ENCODE results near the gene ELMO3. TPM values are rescaled to one million over a fixed set of nuclear protein-coding genes. Genes with fewer than 3 reads are reported as not detected.

Gene ELMO3
- polyA plus RNA-seq, 6 donors from 2014 or later: 0.14 to 0.48 (median 0.39) TPM; not detected in 1

DNA sequence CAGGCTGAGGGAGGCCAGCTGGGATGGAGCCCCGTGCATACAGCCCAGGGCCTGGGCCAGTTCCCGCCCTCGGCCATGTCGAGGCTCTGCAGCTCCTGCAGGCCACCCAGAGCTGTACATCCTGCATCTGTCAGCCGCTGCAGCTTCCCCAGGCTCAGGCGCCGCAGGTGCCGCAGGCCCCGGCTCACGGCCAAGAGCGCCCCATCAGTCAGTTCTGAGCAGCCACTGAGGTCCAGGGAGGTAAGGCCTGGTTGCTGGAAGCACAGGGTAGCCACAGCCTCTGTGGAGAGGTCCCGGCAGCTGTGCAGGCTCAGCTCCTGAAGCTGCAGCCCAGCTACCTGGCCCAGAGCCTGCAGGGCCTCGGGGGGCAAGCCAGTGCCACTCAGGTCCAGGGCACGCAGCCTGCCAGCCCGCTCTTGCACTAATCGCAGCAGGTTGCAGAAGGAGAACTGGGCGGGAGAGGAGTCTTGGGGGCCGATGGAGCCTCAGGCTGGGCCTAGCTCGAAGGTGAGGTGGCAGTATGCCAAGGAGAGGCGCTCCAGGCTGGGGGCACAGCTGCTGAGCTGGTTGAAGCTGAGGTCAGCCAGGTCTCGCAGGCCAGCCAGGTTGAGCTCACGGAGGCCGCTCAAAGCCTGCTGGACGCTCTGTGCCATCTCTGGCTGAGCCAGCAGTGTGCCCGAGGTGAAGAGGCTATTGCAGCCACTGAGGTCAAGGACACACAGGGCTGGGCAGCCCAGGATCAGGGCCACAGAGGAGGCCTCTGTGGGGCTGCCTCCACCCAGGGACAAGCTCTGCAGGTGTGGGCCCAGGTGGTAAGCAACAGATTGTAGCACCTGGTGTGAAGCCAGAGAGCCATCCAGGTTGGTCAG lies 11.4 kb downstream of the ELMO3 start:
- no peaks in the 10 kb centered on the region for H3K36me3 Mint-ChIP-seq
- DNase-seq: no peak
- H3K4me3 Mint-ChIP-seq: no peak overlapping the region
- H3K9me3 Mint-ChIP-seq: no peaks in the 10 kb centered on the region
- peaks cover 0 to 3% (median 0%) of the 10 kb centered on the region in 3 donors for H3K4me1 Mint-ChIP-seq
- no peaks in the 10 kb centered on the region for H3K27me3 Mint-ChIP-seq
- no peak for ATAC-seq (ENCODE audit: low read depth in 2 of 2)
- H3K27ac Mint-ChIP-seq: peak overlapping the region in 1 of 6 donors; percentile 43

DNA sequence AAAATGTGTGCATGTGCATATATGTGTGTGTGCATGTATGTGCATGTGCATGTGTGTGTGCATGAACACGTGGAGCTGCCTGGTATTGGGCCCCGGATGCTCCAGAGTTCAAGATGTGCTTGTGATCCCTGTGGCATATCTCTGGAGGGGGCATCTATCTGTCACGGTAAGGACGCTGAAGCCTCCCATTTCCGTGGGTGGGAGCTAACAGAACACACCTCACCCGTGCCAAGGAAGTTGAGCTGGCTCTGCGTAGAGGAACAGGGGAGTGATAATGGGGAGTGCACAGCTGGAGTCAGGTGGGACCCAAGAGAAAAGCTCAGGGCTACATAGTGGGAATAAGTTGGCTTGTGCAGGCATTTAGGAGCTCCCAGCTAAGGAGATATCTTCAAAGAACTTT lies 12.7 kb downstream of the ELMO3 start:
- DNase-seq (no peak), ATAC-seq (ENCODE audit: low read depth in 2 of 2) (no peak)
- Mint-ChIP-seq H3K27ac (peak overlapping the region in 1 of 6 donors; percentile 36), H3K36me3 (no peaks in the 10 kb centered on the region), H3K4me1 (peaks cover 0 to 6% (median 5%) of the 10 kb centered on the region in 3 donors), H3K9me3 (no peaks in the 10 kb centered on the region), H3K27me3 (no peaks in the 10 kb centered on the region), H3K4me3 (no peak overlapping the region)

DNA sequence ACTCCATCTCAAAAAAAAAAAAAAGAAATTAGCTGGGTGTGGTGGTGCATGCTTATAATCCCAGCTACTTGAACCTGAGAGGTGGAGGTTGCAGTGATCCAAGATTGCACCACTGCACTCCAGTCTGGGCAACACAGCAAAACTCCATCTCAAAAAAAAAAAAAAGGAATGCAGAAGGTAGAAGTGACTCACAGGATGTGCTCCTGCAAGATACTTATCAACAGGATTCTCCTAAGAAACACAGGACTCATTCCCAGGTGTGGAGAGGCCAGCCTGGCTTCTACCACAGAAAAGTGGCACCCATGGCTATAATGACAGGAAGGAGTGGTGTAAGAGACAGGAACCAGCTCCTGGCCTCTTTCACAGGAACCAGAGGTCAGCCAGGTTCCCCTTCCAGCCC lies 13.8 kb downstream of the ELMO3 start:
- Mint-ChIP-seq H3K27me3 (no peaks in the 10 kb centered on the region), H3K9me3 (no peaks in the 10 kb centered on the region), H3K36me3 (no peaks in the 10 kb centered on the region), H3K4me3 (no peak overlapping the region), H3K27ac (peak overlapping the region in 1 of 6 donors; percentile 26), H3K4me1 (peaks cover 0 to 9% (median 6%) of the 10 kb centered on the region in 3 donors)
- no peak for DNase-seq
- ATAC-seq (ENCODE audit: low read depth in 2 of 2): no peak

DNA sequence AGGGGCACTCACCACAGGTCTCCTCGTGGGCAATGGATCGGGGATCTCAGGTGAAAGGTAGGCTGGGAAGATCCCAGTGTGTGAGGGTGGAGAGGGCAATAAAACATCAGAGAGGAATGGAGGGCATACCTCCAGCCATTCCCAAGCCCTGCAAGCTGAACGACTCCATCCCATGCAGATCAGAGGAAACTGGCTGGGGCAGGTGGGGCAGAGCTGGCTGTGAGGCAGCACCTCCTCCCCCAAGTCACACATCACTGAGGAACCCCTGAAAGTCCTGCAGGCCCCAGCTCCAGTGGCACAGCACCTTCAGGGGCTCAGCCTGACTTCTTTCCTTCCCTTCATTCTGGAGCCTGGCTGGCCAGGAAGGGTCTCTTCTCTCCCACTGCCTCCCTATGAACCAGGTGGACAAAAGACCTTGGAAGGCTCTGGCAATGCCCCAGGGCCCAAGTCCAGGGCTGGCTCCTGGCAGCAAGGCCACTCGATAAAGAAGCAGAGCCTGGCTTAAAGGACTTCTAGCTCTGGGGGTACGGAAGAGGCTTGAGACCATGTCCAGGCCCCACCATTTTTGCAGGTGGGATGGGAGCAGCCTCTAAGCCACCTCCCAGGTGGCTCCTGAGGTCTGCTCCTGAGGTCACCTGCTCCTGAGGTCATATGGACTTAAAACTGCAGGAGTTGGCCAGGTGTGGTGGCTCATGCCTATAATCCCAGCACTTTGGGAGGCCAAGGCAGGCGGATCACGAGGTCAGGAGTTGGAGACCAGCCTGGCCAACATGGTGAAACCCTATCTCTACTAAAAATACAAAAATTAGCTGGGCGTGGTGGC lies 14.5 kb downstream of the ELMO3 start:
- peaks cover 0 to 9% (median 6%) of the 10 kb centered on the region in 3 donors for H3K4me1 Mint-ChIP-seq
- H3K27ac Mint-ChIP-seq: no peak overlapping the region
- DNase-seq (no peak), ATAC-seq (ENCODE audit: low read depth in 2 of 2) (no peak)
- no peaks in the 10 kb centered on the region for H3K36me3 Mint-ChIP-seq
- no peak overlapping the region for H3K4me3 Mint-ChIP-seq
- no peaks in the 10 kb centered on the region for H3K27me3 Mint-ChIP-seq
- H3K9me3 Mint-ChIP-seq: no peaks in the 10 kb centered on the region

DNA sequence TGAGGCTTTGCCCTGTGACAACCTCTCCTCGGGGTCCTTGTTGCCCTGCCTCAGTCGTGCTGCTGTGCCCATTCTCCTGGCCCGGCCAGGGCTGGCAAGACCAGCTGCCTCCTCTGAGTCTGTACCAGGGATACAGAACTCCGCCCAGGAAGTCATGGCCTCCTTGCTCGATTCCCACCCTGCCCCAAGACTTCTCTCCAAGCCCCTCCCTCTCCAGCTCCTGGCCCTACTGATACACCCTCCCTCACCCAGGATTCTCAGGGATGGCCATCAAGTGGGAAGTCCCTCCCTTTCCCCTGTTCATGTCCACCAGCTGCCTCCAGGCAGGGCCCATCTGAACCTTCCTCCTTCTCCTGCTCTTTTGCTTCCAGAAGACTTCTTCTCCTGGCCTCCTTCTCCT lies 16.8 kb downstream of the ELMO3 start:
- H3K27me3 Mint-ChIP-seq: no peaks in the 10 kb centered on the region
- peaks cover 0 to 3% of the 10 kb centered on the region in 2 donors for H3K36me3 Mint-ChIP-seq
- no peak for DNase-seq
- H3K4me3 Mint-ChIP-seq: no peak overlapping the region
- H3K4me1 Mint-ChIP-seq: peaks cover 0 to 9% (median 3%) of the 10 kb centered on the region in 3 donors
- ATAC-seq (ENCODE audit: low read depth in 2 of 2): no peak
- no peaks in the 10 kb centered on the region for H3K9me3 Mint-ChIP-seq
- H3K27ac Mint-ChIP-seq: peak overlapping the region in 2 of 6 donors; percentile 74 to 85

DNA sequence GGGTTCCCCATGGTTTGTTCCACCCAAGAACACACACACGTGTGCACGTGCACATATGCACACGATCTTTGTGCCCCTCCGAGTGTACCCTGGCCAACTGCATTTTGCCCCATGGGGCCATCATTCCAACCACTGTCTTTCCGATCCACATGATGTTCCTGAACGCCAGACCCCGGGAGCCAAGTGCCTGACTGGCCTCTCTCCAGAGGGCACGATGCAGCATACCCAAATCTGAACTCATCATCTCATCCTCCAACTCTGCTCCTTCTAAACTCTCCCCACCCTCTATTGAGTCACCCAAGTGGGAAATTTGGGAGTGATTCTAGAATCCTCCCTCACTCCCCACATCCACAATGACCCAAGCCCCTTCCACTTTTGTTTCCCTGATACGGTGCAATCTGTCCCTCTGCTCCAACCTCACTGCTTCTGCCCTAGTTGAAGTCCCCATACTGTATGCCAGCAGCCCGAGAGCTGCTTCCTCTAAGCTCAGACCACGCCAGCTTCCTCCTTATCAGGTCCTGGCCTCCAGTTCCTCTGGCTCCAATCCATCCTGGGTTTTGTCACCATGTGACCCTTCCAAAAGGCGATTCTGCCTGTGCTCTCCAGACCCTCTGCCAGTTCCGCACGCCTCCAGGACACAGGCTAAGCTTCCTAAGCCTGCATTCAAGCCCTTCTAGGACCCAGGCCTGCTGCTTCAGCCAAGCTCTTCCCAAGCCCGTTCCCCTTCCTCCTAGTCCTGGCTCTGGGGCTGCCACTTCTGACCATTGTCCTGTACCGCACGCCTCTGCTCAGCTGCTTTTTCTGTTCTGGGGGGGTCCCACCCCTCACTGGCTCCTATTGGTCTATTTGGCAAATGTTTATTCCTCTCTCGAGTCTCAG lies 17.9 kb downstream of the ELMO3 start:
- DNase-seq (no peak), ATAC-seq (ENCODE audit: low read depth in 2 of 2) (no peak)
- H3K9me3 Mint-ChIP-seq: no peaks in the 10 kb centered on the region
- H3K36me3 Mint-ChIP-seq: peaks cover 0 to 6% of the 10 kb centered on the region in 2 donors
- H3K4me3 Mint-ChIP-seq: no peak overlapping the region
- H3K27ac Mint-ChIP-seq: peak overlapping the region in 2 of 6 donors; percentile 3 to 13
- peaks cover 0 to 9% (median 3%) of the 10 kb centered on the region in 3 donors for H3K4me1 Mint-ChIP-seq
- H3K27me3 Mint-ChIP-seq: no peaks in the 10 kb centered on the region

DNA sequence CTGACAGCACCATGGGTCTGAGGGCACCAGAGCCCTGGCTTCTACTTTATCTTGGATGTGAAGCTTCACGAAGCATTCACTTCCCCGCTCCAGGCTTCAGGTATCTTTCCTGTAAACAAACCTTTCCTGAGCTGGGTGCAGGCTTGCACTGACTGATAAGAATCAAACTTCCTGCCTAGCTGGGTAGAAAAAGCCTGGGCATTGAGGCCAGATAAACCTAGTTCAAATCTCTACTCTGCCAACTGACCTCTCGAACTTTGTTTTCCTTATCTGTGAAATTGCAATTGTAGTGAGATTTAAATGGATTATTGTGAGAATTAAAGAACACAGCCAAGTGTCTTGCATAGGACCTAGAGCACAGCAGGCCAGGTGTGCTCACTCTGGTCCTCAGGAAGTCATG lies 25.1 kb downstream of the ELMO3 start:
- ATAC-seq (ENCODE audit: low read depth in 2 of 2): no peak
- Mint-ChIP-seq H3K36me3 (peaks cover 7 to 9% of the 10 kb centered on the region in 2 donors), H3K4me3 (peak overlapping the region in 1 of 8 donors; percentile 18), H3K27me3 (no peaks in the 10 kb centered on the region), H3K9me3 (no peaks in the 10 kb centered on the region), H3K4me1 (peaks cover 23 to 30% (median 28%) of the 10 kb centered on the region in 3 donors), H3K27ac (peak overlapping the region in 1 of 6 donors; percentile 43)
- no peak for DNase-seq

DNA sequence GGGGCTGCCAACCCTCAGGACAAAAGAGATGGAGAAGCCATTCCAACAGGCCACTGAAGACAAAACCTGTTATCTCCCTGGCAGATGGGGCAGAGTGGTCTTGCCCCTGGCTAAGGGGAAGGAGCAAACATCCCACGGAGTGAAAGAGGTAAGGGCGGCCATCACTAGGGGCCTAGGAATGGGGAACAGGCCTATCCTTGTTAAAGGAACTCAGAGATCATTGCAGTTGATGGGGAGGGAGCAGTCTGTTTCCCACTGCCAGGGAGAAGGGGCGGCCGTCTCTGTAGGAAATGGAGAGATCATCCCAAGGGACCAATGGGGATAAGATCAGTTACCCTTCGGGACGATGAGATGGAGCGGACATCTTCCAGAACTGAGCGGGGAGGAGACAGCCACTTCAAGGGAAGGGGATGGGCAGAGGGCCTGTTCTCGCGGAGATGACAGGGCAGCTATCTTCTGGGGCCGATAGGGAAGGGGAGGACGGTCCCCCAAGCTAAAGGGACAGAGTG lies 27.4 kb downstream of the ELMO3 start:
- Mint-ChIP-seq H3K9me3 (no peaks in the 10 kb centered on the region), H3K27me3 (no peaks in the 10 kb centered on the region), H3K4me3 (peak overlapping the region; percentile 95 to 100 (median 100)), H3K27ac (peak overlapping the region; percentile 92 to 100 (median 96)), H3K36me3 (peaks cover 3 to 7% of the 10 kb centered on the region in 2 donors), H3K4me1 (peaks cover 23 to 38% (median 28%) of the 10 kb centered on the region in 3 donors)
- no peak for ATAC-seq (ENCODE audit: low read depth in 2 of 2)
- no peak for DNase-seq

DNA sequence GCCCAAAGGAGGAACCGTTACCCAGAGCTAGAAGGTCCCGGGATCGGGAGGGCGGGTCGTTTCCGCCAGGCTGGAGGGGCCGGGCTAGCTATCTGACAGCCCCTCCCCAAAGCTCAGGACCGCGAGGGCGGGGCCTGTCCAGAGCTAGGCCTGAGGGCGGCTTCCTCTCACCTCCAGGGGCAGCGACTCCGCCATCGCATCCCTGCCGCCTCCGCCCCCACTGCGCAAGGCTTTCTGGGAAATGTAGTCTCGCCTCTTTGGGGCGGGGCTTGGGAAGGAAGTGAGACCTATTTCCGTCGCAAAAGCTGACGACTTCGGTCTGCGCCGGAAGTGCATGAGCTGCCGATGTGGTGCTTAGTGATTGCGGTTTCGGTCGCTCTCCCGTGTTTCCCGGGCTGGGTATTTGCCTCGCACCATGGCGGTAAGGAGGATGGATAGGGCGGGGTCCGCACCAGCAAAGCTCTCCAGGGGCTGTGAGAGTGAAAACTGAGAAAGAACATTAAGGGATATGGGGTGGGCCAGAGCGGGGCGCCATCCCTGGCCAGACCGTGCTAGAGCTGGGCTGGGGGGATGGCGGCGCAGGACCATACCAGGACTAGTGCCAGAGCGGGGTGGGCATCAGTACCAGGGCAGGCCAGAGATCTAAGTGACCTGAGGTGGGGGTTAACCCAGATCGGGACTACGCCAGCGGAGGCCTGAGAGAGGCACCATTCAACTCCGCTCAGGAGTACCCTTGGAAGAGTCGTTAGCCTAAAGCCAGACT lies 28.1 kb downstream of the ELMO3 start, which contains the start of gene TMEM208:
Gene TMEM208, plus strand, starts transcription at position 327 of the 763 bp plus-strand sequence. Its CDS starts 89 bp downstream, at position 416.
- DNase-seq: peak; percentile 98
- H3K4me1 Mint-ChIP-seq: peaks cover 23 to 38% (median 28%) of the 10 kb centered on the region in 3 donors

DNA sequence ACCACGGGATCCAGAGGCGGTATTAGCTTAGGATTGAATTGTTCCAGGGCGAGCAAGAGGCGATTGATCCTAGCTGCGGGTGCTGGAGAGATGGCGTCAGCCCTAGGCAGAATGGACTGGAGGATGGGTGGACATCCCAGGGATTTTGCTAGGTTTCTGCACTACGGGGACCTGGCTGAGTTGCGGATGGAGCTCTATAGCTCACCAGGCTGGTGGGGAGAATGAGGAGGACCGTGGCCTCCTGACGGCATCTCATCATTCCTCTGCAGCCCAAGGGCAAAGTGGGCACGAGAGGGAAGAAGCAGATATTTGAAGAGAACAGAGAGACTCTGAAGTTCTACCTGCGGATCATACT lies 28.6 kb downstream of the ELMO3 start:
- H3K27me3 Mint-ChIP-seq: no peaks in the 10 kb centered on the region
- H3K36me3 Mint-ChIP-seq: peaks cover 3 to 7% of the 10 kb centered on the region in 2 donors
- H3K9me3 Mint-ChIP-seq: no peaks in the 10 kb centered on the region
- DNase-seq (no peak), ATAC-seq (ENCODE audit: low read depth in 2 of 2) (no peak)
- H3K4me1 Mint-ChIP-seq: peaks cover 23 to 38% (median 28%) of the 10 kb centered on the region in 3 donors
- H3K27ac Mint-ChIP-seq: peak overlapping the region; percentile 92 to 100 (median 98)
- H3K4me3 Mint-ChIP-seq: peak overlapping the region; percentile 95 to 100 (median 100)

More for the DNA sequence above, 28.1 kb downstream of the ELMO3 start, which contains the start of gene TMEM208:
- Mint-ChIP-seq H3K4me3 (peak within 1 kb of the TSS; percentile 95 to 100 (median 100)), H3K27ac (peak within 1 kb of the TSS; percentile 92 to 100 (median 98)), H3K36me3 (peaks cover 3 to 7% of the 10 kb centered on the region in 2 donors), H3K9me3 (no peaks in the 10 kb centered on the region), H3K27me3 (no peaks in the 10 kb centered on the region)
- ATAC-seq (ENCODE audit: low read depth in 2 of 2): peak; percentile 94

DNA sequence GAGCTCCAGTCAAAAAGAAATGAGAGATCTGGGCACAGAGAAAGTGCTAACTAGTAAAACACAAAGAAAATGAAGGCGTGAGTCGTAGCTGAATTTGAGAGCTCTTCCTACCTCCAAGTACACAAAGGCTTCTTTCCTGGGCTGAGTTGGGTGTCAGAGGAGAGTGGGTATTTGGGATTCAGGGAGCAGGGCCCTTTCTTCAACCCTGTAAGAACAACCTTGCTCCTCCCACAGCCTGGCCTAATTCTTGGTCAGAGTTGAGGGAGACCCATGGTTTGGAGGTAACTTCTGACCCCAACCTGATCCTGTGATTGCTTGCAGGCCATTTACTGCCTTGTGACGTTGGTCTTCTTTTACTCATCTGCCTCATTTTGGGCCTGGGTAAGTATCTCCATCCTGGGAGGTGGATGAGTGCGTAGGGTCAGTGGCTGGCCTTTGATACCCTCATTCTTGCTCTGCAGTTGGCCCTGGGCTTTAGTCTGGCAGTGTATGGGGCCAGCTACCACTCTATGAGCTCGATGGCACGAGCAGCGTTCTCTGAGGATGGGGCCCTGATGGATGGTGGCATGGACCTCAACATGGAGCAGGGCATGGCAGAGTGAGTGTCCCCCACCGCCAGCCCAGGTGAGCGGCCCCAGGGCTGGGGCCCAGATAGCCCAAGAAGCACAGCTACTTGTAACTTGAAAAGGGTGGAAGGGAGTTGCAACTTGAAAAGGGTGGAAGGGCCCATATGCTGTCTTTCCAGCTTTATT lies 29.3 kb downstream of the ELMO3 start:
- Mint-ChIP-seq H3K4me3 (peak overlapping the region; percentile 95 to 100 (median 100)), H3K27me3 (no peaks in the 10 kb centered on the region), H3K27ac (peak overlapping the region in 4 of 6 donors; percentile 81 to 100 (median 90)), H3K36me3 (peaks cover 3 to 7% of the 10 kb centered on the region in 2 donors), H3K4me1 (peaks cover 23 to 38% (median 28%) of the 10 kb centered on the region in 3 donors), H3K9me3 (no peaks in the 10 kb centered on the region)
- no peak for DNase-seq
- no peak for ATAC-seq (ENCODE audit: low read depth in 2 of 2)
